Measurements from ENCODE around the gene ENO2. TPM values are rescaled to one million over a fixed set of nuclear protein-coding genes. Genes with fewer than 3 reads are reported as not detected.
A peak's percentile ranks its signal among the peaks of the same experiment; 100 is the strongest.

The ENO2 gene
- total RNA-seq, 3 donors from 2014 or later = 5.0 to 16.1 (median 11.1) TPM

DNA sequence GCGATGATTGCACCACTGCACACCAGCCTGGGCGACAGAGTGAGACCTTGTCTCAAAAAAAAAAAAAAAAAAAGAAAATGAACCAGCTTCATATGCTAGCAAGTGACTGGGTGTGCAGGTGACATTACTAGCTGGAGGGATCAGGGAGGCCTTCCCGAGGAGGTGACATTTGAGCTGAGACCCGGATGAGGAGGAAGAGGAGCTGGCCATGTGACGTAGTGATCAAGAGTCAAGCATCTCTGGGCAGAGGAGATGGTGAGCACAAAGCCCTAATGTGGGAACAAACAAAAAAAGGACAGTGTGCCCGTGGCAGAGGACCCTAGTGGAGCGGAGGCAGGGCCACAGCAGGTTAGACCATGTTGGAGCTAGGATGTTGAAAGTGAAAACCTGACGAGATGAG is 33.2 kb downstream of the ENO2 start:
- no peaks in the 10 kb centered on the region for H3K27me3 ChIP-seq
- H3K4me1 ChIP-seq = peaks cover 12 to 22% of the 10 kb centered on the region in 2 donors
- no peak for DNase-seq (ENCODE audit: low spot score in 2 of 2)
- intact Hi-C loops (cut with DNase I; ENCODE audit: low total_unique reads) = loop anchor here (2.0 to 10.0 kb wide), 2 partner anchors 57 to 167 kb away; no protein-coding TSS in a partner anchor
- H3K27ac ChIP-seq = no peak overlapping the region
- no peaks in the 10 kb centered on the region for H3K36me3 ChIP-seq
- H3K4me3 ChIP-seq = no peak overlapping the region
- H3K9me3 ChIP-seq = no peaks in the 10 kb centered on the region
- TF ChIP-seq POLR2AphosphoS5 (IDR thresholded peaks at IDR 0.05) (no peak), POLR2A (IDR thresholded peaks at IDR 0.05) (no peak)
- TF ChIP-seq, protein P1, sequence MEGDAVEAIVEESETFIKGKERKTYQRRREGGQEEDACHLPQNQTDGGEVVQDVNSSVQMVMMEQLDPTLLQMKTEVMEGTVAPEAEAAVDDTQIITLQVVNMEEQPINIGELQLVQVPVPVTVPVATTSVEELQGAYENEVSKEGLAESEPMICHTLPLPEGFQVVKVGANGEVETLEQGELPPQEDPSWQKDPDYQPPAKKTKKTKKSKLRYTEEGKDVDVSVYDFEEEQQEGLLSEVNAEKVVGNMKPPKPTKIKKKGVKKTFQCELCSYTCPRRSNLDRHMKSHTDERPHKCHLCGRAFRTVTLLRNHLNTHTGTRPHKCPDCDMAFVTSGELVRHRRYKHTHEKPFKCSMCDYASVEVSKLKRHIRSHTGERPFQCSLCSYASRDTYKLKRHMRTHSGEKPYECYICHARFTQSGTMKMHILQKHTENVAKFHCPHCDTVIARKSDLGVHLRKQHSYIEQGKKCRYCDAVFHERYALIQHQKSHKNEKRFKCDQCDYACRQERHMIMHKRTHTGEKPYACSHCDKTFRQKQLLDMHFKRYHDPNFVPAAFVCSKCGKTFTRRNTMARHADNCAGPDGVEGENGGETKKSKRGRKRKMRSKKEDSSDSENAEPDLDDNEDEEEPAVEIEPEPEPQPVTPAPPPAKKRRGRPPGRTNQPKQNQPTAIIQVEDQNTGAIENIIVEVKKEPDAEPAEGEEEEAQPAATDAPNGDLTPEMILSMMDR (IDR thresholded peaks at IDR 0.05) = no peak

DNA sequence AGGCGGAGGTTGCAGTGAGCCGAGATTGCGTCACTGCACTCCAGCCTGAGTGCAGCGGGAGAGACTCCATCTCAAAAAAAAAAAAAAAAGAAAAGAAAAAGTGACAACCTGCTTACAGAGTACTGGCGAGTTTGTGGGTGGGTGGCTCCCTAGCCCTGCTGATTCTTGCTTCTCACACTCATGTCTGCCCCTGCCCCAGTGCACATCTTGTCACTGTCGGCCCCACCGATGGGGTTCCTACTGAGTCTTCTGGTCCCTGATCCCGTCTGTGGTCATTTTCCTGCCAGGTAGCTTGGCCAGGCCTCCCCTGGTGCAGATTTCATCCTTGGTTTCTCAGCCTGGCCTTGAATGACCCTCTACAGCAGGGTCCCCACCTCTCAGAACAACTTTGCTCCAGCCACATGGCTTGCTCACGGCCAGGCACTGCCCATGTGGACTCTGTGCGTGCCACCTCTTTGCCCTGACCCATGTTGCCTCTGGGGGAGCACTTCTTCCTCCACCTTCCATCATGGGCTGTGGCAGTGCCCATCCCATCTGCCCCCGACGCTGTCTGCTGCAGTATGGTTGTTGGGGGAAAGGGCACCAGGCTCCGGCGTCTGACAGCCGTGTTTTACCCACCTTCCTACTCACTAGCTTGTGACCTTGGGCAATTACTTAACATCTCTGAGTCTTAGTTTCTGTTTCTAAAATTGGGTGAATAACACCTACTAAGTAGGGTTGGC is 34.7 kb downstream of the ENO2 start:
- intact Hi-C loops (cut with DNase I; ENCODE audit: low total_unique reads) = loop anchor here (10.0 kb wide), 1 partner anchor 166 kb away; no protein-coding TSS in a partner anchor
- Histone ChIP-seq H3K27ac (no peak overlapping the region), H3K4me1 (peaks cover 7 to 22% of the 10 kb centered on the region in 2 donors), H3K36me3 (no peaks in the 10 kb centered on the region), H3K27me3 (no peaks in the 10 kb centered on the region), H3K9me3 (no peaks in the 10 kb centered on the region), H3K4me3 (no peak overlapping the region)
- TF ChIP-seq POLR2AphosphoS5 (IDR thresholded peaks at IDR 0.05) (no peak), POLR2A (IDR thresholded peaks at IDR 0.05) (no peak)
- TF ChIP-seq, protein P1 (IDR thresholded peaks at IDR 0.05) = no peak
- no peak for DNase-seq (ENCODE audit: low spot score in 2 of 2)

DNA sequence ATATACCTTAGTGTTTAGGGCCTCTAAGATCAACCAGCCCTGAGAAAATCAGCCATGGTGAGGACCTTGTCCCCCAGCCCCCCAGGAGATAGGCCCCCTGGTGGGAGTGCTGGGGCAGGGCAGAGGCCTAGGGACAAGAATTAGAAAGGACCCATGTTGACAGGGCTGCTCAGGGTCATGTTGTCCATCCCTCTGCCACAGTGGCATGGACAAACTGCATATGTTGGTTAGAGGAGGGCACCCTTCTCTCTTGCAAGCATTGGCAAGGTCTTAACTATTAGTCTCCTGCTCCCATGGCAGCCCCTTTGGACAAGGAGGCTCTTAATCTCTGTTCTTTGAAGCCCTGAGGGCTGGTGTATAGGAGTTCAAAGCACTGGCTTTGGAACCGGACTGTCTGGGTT is 36.0 kb downstream of the ENO2 start:
- DNase-seq (ENCODE audit: low spot score in 2 of 2) = no peak
- H3K36me3 ChIP-seq = no peaks in the 10 kb centered on the region
- H3K9me3 ChIP-seq = no peaks in the 10 kb centered on the region
- TF ChIP-seq POLR2A (IDR thresholded peaks at IDR 0.05) (no peak), POLR2AphosphoS5 (IDR thresholded peaks at IDR 0.05) (no peak)
- TF ChIP-seq, protein P1 (IDR thresholded peaks at IDR 0.05) = no peak
- H3K27ac ChIP-seq = no peak overlapping the region
- intact Hi-C loops (cut with DNase I; ENCODE audit: low total_unique reads) = no loop called here
- peaks cover 7 to 16% of the 10 kb centered on the region in 2 donors for H3K4me1 ChIP-seq
- no peak overlapping the region for H3K4me3 ChIP-seq
- no peaks in the 10 kb centered on the region for H3K27me3 ChIP-seq

DNA sequence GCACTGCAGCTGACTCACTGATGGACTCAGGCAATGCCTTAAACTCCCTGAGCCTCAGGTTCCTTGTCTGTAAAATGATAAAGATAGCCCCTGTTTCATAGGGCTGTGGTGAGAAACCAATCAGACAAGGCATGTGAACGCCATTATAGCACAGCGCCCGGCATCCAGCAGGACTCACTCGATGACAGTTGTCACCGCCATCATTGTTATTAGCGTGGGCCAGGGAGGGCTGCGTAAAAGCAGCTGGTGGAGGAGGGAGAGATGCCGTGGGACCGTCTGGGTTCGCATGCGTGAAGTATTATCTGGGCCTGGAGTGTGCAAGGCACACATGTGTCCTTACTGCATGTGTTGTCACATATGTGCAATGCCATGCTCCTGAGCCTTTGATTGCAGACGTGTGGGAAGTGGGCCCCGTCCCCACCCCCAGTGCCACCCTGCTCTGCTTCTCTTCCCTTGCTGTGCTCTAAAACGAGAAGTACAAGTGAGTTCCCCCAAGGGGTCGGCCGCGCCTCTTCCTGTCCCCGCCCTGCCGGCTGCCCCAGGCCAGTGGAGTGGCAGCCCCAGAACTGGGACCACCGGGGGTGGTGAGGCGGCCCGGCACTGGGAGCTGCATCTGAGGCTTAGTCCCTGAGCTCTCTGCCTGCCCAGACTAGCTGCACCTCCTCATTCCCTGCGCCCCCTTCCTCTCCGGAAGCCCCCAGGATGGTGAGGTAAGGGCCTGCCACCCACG is 36.6 kb downstream of the ENO2 start, which contains the start of gene PTPN6:
Gene PTPN6 (plus strand): TSS at position 546 of the 730 bp plus-strand sequence. CDS start 157 bp downstream, at position 703.
- TF ChIP-seq POLR2A (IDR thresholded peaks at IDR 0.05) = no peak
- intact Hi-C loops (cut with DNase I; ENCODE audit: low total_unique reads) = no loop called here
- DNase-seq (ENCODE audit: low spot score in 2 of 2) = no peak
- peaks cover 2 to 10% of the 10 kb centered on the region in 2 donors for H3K4me1 ChIP-seq
- H3K27ac ChIP-seq = peak within 1 kb of the TSS in 1 of 2 donors; percentile 52
- H3K4me3 ChIP-seq = peak within 1 kb of the TSS; percentile 39 to 51 (median 48)
- no peaks in the 10 kb centered on the region for H3K27me3 ChIP-seq
- H3K9me3 ChIP-seq = no peaks in the 10 kb centered on the region
- H3K36me3 ChIP-seq = no peaks in the 10 kb centered on the region

DNA sequence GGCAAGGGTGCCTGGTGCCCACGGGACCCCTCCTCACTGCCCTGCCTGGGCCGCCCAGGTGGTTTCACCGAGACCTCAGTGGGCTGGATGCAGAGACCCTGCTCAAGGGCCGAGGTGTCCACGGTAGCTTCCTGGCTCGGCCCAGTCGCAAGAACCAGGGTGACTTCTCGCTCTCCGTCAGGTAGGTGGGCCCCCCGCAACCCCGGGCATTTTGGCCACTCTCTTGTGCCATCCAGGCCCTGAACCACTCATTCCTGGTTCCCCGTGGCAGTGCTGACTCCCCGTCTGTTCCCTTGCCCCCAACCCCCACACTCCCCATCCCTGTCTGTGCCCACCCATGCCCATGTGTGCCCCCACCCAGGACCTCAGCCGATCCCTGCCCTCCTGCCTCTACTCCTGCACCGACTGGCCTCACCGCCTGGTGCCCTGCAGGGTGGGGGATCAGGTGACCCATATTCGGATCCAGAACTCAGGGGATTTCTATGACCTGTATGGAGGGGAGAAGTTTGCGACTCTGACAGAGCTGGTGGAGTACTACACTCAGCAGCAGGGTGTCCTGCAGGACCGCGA is 37.3 kb downstream of the ENO2 start:
- no peaks in the 10 kb centered on the region for H3K36me3 ChIP-seq
- H3K27ac ChIP-seq = peak overlapping the region in 1 of 2 donors; percentile 52
- intact Hi-C loops (cut with DNase I; ENCODE audit: low total_unique reads) = no loop called here
- H3K9me3 ChIP-seq = no peaks in the 10 kb centered on the region
- peak overlapping the region; percentile 39 to 51 (median 48) for H3K4me3 ChIP-seq
- DNase-seq (ENCODE audit: low spot score in 2 of 2) = no peak
- H3K4me1 ChIP-seq = peaks cover 0 to 6% of the 10 kb centered on the region in 2 donors
- TF ChIP-seq POLR2A (IDR thresholded peaks at IDR 0.05) (no peak), POLR2AphosphoS5 (IDR thresholded peaks at IDR 0.05) (no peak)
- TF ChIP-seq, protein P1 (IDR thresholded peaks at IDR 0.05) = no peak
- H3K27me3 ChIP-seq = no peaks in the 10 kb centered on the region
